Keratinocyte (primary cell): ENCODE results near the gene SLC9C2. TPM values are rescaled to one million over a fixed set of nuclear protein-coding genes. Genes with fewer than 3 reads are reported as not detected.

Experiments
- DNase-seq: peaks from one replicate; pipeline ENCODE4 v3.0.0-alpha.2; 2011; ENCODE audit warnings: low read depth, missing footprints, low spot score
- FAIRE-seq: peaks from 2 replicates; lab custom pipeline; 2011; peaks lifted over from hg19 to GRCh38; lab: Jason Lieb, UNC
- H2AFZ ChIP-seq: 2 replicates; pipeline ENCODE4 v1.6.0; 2012; ENCODE audit warnings: low read length, control low read depth, inconsistent platforms; ENCODE audit not compliant: control insufficient read depth
- H3K27ac ChIP-seq: 2 replicates; pipeline ENCODE4 v1.5.1; 2011; ENCODE audit warnings: low read length; ENCODE audit not compliant: control insufficient read depth, insufficient read depth
- H3K27me3 ChIP-seq: 3 replicates; pipeline ENCODE4 v1.6.0; 2011; ENCODE audit warnings: low read length; ENCODE audit not compliant: control insufficient read depth, insufficient read depth; ENCODE audit errors: extremely low read depth
- H3K36me3 ChIP-seq, 2 experiments: 2 replicates in 1 of 2; 3 replicates in 1 of 2; pipeline ENCODE4 v1.5.1; 2011; ENCODE audit warnings: low read length in 2 of 2, mild to moderate bottlenecking in 1 of 2; ENCODE audit not compliant: control insufficient read depth in 2 of 2, insufficient read depth in 2 of 2; ENCODE audit errors: extremely low read depth in 1 of 2
- H3K4me1 ChIP-seq: 3 replicates; pipeline ENCODE4 v1.5.1; 2011; ENCODE audit warnings: low read length; ENCODE audit not compliant: control insufficient read depth, insufficient read depth; ENCODE audit errors: extremely low read depth
- H3K4me2 ChIP-seq: 3 replicates; pipeline ENCODE4 v1.6.0; 2011; ENCODE audit warnings: low read depth, low read length; ENCODE audit not compliant: control insufficient read depth, insufficient read depth; ENCODE audit errors: extremely low read depth
- H3K4me3 ChIP-seq, 3 experiments: fragments of 200-600 bp in 1 of 3; sonication (generic) in 1 of 3; 2 replicates in 2 of 3; 3 replicates in 1 of 3; pipeline ENCODE4 v1.5.1; 2011 to 2016; ENCODE audit warnings: low read length in 3 of 3, mild to moderate bottlenecking in 3 of 3, control low read depth in 2 of 3, inconsistent platforms in 1 of 3, low read depth in 1 of 3, mixed read lengths in 1 of 3, mixed run types in 1 of 3, moderate library complexity in 1 of 3; ENCODE audit not compliant: control insufficient read depth in 2 of 3, insufficient read depth in 2 of 3; ENCODE audit errors: extremely low read depth in 1 of 3
- H3K79me2 ChIP-seq: 2 replicates; pipeline ENCODE4 v1.6.0; 2012; ENCODE audit warnings: low read length; ENCODE audit not compliant: control insufficient read depth, insufficient read depth
- H3K9ac ChIP-seq: 3 replicates; pipeline ENCODE4 v1.6.0; 2011; ENCODE audit warnings: low read length; ENCODE audit not compliant: control insufficient read depth, insufficient read depth; ENCODE audit errors: extremely low read depth
- H3K9me1 ChIP-seq: 3 replicates; pipeline ENCODE4 v1.6.0; 2011; ENCODE audit warnings: low read length; ENCODE audit not compliant: control insufficient read depth, insufficient read depth; ENCODE audit errors: extremely low read depth
- H3K9me3 ChIP-seq: 2 replicates; pipeline ENCODE4 v1.5.1; 2012; ENCODE audit warnings: low read depth, low read length; ENCODE audit not compliant: control insufficient read depth
- H4K20me1 ChIP-seq: 3 replicates; pipeline ENCODE4 v1.6.0; 2011; ENCODE audit warnings: low read length; ENCODE audit not compliant: control insufficient read depth, insufficient read depth; ENCODE audit errors: extremely low read depth
- CTCF ChIP-seq, 3 experiments: IDR thresholded peaks in 1 of 3; conservative IDR thresholded peaks in 1 of 3; optimal IDR thresholded peaks in 1 of 3; 2 replicates in 2 of 3; 3 replicates in 1 of 3; pipeline versions ENCODE3 to v1.5.1; 2011; ENCODE audit warnings: low read length in 3 of 3, mild to moderate bottlenecking in 3 of 3, moderate library complexity in 2 of 3, control low read depth in 1 of 3, inconsistent platforms in 1 of 3; ENCODE audit not compliant: insufficient read depth in 2 of 3; ENCODE audit errors: extremely low read depth in 1 of 3
- EZH2 ChIP-seq: IDR thresholded peaks from one replicate; pipeline ENCODE4 v1.6.1; 2012; ENCODE audit warnings: inconsistent platforms, mild to moderate bottlenecking, low read length, moderate library complexity
- dilution Hi-C: fragments of 300-500 bp; cut with MboI; formaldehyde crosslinking; loops from one replicate; pipeline ENCODE4 v1.7.0; 2020; ENCODE audit warnings: low sequenced_read_pairs; ENCODE audit not compliant: extremely low pct_ligation_motif_present
- polyA plus RNA-seq, 5 experiments: library from polyadenylated mRNA; depleted of rRNA in 3 of 5; stranded (reverse) in 3 of 5; stranded (forward) in 1 of 5; unstranded in 1 of 5; fragments of >200 nt; gene quantifications; 1 replicate in 1 of 5; 2 replicates in 3 of 5; 3 replicates in 1 of 5; pipeline versions ENCODE4 v1.2.1 to v1.2.3, GENCODE V29; 2011 to 2012; ENCODE audit warnings: missing spikeins in 2 of 5, low read depth in 1 of 5, low replicate concordance in 1 of 5

The SLC9C2 gene
- polyA plus RNA-seq, 1 donor (not counting 4 experiments of a cell fraction or from before 2014, with no cell fraction given) = not detected

GRCh38 chr1:173554089-173554488 lies 48.8 kb downstream of the SLC9C2 start:
- no peaks in the 10 kb centered on the region for H3K9me1 ChIP-seq
- no peaks in the 10 kb centered on the region for H3K27me3 ChIP-seq
- no peak for FAIRE-seq
- no peak overlapping the region for H2AFZ ChIP-seq
- no peaks in the 10 kb centered on the region for H3K36me3 ChIP-seq
- no peaks in the 10 kb centered on the region for H3K79me2 ChIP-seq
- no peaks in the 10 kb centered on the region for H3K9me3 ChIP-seq
- no peak for DNase-seq
- TF ChIP-seq EZH2 (no peak), CTCF (optimal IDR thresholded peaks at IDR 0.05 in 1 of 3, IDR thresholded peaks at IDR 0.05 in 1 of 3, conservative IDR thresholded peaks at IDR 0.05 in 1 of 3; ENCODE audit: extremely low read depth in 1 of 3, insufficient read depth in 2 of 3, low read length in 3 of 3) (no peak)
- H3K27ac ChIP-seq = peak overlapping the region; percentile 42
- H4K20me1 ChIP-seq = no peaks in the 10 kb centered on the region
- no peak overlapping the region for H3K4me3 ChIP-seq
- dilution Hi-C loops = no loop called here
- no peak overlapping the region for H3K4me2 ChIP-seq
- peaks cover 22% of the 10 kb centered on the region for H3K4me1 ChIP-seq
- H3K9ac ChIP-seq = no peak overlapping the region

- Histone ChIP-seq H3K4me2 (no peak overlapping the region), H3K36me3 (no peaks in the 10 kb centered on the region), H3K9me1 (no peaks in the 10 kb centered on the region), H3K9me3 (no peaks in the 10 kb centered on the region), H2AFZ (no peak overlapping the region), H3K4me3 (no peak overlapping the region), H3K4me1 (peaks cover 22% of the 10 kb centered on the region), H3K27ac (no peak overlapping the region), H4K20me1 (no peaks in the 10 kb centered on the region), H3K79me2 (no peaks in the 10 kb centered on the region), H3K9ac (no peak overlapping the region), H3K27me3 (no peaks in the 10 kb centered on the region)
- FAIRE-seq = no peak
- no peak for TF ChIP-seq CTCF (optimal IDR thresholded peaks at IDR 0.05 in 1 of 3, IDR thresholded peaks at IDR 0.05 in 1 of 3, conservative IDR thresholded peaks at IDR 0.05 in 1 of 3; ENCODE audit: extremely low read depth in 1 of 3, insufficient read depth in 2 of 3, low read length in 3 of 3)
- no peak for TF ChIP-seq EZH2
- dilution Hi-C loops = no loop called here
- no peak for DNase-seq
These were observed 49.6 kb downstream of the SLC9C2 start for GRCh38 chr1:173553312-173553711.
